GM13976 (cell line): Measurements from ENCODE around the gene LRRC45.

ENCODE experiments used
- DNase-seq: peaks from one replicate; pipeline ENCODE4 v3.0.0; 2012; ENCODE audit warnings: low spot score
- in situ Hi-C: fragments of 300-500 bp; cut with MboI; formaldehyde crosslinking; loops from one replicate; pipeline ENCODE4 v1.12.0; 2022; ENCODE audit warnings: low sequenced_read_pairs, mixed read lengths, inconsistent platforms; ENCODE audit not compliant: unreplicated experiment
- TF ChIP-seq, protein P1 (sequence below): IDR thresholded peaks from 2 replicates; pipeline ENCODE4 v1.5.1; 2012; ENCODE audit warnings: borderline replicate concordance, mild to moderate bottlenecking; ENCODE audit not compliant: insufficient read depth; ENCODE audit errors: extremely low read depth, missing control alignments, control extremely low read depth

Gene LRRC45

DNA sequence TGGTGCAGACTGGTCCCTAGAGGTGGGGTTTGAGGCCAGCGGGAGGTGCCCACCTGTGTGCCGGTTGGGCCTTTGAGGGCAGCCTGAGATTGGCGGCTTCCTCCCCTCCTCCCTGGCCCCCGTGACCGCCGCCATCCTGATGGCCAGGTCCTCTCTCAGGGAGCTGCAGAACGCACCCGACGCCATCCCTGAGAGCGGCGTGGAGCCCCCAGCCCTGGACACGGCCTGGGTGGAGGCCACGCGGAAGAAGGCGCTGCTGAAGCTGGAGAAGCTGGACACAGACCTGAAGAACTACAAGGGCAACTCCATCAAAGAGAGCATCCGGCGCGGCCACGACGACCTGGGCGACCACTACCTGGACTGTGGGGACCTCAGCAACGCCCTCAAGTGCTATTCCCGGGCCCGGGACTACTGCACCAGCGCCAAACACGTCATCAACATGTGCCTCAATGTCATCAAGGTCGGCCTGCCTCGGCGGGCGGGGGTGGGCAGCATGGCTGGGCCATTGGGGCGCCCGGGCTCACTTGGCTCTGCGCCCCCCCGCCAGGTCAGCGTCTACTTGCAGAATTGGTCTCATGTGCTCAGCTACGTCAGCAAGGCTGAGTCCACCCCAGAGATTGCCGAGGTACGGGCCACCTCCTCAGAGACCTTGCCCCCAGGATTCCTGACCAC lies 31.4 kb downstream of the LRRC45 start:
- DNase-seq, result no peak
- in situ Hi-C loops, result no loop called here
- TF ChIP-seq, protein P1, sequence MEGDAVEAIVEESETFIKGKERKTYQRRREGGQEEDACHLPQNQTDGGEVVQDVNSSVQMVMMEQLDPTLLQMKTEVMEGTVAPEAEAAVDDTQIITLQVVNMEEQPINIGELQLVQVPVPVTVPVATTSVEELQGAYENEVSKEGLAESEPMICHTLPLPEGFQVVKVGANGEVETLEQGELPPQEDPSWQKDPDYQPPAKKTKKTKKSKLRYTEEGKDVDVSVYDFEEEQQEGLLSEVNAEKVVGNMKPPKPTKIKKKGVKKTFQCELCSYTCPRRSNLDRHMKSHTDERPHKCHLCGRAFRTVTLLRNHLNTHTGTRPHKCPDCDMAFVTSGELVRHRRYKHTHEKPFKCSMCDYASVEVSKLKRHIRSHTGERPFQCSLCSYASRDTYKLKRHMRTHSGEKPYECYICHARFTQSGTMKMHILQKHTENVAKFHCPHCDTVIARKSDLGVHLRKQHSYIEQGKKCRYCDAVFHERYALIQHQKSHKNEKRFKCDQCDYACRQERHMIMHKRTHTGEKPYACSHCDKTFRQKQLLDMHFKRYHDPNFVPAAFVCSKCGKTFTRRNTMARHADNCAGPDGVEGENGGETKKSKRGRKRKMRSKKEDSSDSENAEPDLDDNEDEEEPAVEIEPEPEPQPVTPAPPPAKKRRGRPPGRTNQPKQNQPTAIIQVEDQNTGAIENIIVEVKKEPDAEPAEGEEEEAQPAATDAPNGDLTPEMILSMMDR, result no peak

DNA sequence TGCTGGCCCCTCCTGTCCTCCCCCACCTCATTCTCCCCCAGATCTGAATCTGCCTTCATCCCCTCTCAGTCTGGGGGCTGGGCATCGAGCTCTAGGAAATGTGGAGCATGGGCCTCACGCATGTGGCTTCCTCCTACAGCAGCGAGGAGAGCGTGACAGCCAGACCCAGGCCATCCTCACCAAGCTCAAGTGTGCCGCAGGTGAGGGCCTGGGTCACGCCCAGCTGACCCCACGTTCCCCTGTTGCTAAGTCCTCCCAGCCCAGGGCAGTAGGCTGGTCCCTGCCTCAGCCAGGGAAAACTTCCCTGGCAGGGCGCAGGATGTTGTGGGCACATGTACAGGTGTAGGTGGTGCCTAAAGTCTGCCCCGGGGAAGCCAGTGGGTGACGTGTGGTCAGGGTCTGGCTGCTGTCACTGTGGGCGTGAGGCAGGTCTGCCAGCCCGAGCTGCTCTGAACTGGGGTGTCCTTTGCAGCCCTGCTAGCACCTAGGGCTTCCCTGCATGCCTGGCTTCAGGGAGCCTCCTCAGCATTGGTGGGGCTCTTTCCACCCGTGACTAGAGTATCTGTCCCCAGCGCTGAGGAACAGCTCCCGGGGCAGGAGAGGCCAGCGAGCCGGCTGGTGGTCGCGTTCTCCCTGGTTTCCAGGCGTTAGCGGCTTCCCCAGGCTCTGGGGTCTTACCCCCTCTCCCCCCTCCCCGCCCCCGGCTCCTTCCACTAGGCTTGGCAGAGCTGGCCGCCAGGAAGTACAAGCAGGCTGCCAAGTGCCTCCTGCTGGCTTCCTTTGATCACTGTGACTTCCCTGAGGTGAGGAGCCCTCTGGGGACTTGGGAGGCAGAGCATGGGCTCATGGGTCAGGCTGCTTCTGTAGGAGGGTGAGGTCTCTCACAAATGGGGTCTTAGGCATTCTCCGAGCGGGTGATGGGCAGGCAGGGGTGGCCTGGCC lies 32.2 kb downstream of the LRRC45 start:
- TF ChIP-seq, protein P1, result no peak
- no peak for DNase-seq
- in situ Hi-C loops, result no loop called here

DNA sequence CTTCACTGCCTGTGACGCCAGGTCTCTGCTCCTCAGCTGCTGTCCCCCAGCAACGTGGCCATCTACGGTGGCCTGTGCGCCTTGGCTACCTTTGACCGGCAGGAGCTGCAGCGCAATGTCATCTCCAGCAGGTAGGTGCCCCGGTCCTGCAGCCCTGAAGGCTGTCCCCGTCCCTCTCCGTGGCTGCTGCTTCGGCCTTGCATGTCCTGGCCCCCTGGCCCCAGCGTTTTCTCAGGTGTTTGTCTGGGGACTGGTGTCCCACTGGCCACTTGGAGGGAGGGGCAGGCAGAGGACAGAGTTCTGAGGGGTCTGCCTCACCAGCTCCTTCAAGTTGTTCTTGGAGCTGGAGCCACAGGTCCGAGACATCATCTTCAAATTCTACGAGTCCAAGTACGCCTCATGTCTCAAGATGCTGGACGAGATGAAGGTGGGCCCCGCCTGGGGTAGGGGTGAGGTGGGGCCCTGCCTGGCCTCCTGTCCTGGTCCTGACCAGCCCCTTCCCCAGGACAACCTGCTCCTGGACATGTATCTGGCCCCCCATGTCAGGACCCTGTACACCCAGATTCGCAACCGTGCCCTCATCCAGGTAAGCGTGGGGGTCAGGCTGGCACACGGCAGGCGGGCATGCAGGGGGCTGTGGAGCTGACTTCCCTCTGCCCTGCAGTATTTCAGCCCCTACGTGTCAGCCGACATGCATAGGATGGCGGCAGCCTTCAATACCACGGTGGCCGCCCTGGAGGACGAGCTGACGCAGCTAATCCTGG lies 33.0 kb downstream of the LRRC45 start:
- DNase-seq, result no peak
- in situ Hi-C loops, result no loop called here
- TF ChIP-seq, protein P1, result no peak

DNA sequence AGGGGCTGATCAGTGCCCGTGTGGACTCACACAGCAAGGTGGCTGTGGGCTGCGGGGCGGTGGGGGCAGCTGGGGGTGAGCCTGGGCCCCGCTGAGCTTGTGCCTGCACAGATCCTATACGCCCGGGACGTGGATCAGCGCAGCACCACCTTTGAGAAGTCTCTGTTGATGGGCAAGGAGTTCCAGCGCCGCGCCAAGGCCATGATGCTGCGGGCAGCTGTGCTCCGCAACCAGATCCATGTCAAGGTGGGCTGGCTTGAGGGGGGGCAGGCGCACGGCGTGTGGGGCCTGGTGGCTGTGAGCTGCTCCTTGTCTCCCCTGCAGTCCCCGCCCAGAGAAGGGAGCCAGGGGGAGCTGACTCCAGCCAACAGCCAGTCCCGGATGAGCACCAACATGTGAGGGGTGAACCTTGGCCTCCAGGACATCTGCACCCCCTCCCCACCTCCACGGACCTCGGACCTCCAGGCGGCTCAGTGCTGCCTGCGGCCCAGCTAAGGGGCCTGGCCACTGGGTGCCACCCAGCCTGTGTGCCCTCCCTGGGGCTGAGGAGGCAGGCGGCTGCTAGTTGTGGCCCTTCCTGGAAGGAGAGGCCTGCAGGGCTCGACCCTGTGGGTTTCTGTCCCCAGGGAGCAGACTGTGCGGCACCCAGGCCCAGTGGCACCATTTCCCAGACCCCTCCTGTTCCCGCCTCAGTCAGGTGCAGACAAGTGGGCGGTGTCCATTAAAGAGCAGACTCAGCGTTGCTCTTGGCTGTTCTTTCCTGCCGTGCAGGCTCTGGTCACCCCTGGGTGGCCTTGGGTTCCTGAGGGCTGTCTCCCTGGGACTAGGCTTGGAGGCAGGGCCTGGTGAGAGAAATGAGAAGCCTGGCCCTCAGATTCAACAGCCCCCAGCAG lies 33.9 kb downstream of the LRRC45 start:
- TF ChIP-seq, protein P1, result no peak
- no peak for DNase-seq
- in situ Hi-C loops, result no loop called here

DNA sequence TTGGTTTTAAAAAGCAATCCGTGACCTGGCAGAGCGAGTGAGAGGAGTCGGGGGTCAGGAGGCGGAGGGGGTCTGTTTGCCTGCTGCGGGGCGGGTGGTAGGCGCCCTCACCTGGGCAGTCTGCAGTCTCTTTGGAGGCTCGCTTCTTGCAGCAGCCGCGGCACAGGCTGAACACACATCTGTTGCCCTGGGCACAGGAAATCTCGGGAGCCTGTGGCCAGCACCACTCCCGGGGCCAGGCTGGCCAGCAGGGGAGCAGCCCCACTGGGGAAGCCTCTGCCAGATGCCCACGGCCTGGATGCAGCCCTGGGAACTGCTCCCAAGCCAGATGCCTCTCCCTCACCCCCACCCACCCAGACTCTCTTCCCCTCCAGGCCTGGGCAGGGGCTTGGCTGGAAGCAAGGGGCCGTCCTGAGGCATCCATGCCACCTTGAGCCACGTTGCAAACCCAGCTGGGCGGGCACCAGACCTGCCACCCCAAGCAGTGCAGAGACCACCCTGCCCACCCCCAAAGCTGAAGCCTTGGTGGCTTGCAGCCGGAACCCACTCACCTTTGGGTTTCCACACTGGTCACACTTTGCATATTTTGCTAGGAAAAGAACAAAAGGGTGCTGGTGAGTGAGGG lies 35.2 kb downstream of the LRRC45 start:
- no peak for DNase-seq
- in situ Hi-C loops, result no loop called here
- TF ChIP-seq, protein P1, result no peak
